Activated CD4-positive, CD25-positive, alpha-beta regulatory T cell treated with anti-CD3 and anti-CD28 coated beads, Interleukin-2, amount 50 U/mL, for 72 hours (primary cell): Measurements from ENCODE around the gene C6orf120.

Experiments used
- DNase-seq: peaks from one replicate; pipeline ENCODE4 v3.0.0; 2021

C6orf120 gene

GRCh38 chr6:169725125-169726048 lies 23.5 kb downstream of the C6orf120 start:
- peak; percentile 34 for DNase-seq

- DNase-seq = no peak
These were observed 24.1 kb downstream of the C6orf120 start for GRCh38 chr6:169726049-169726400.

- no peak for DNase-seq
These were observed 25.0 kb downstream of the C6orf120 start for GRCh38 chr6:169726963-169727362.

GRCh38 chr6:169729961-169730360 lies 28.0 kb downstream of the C6orf120 start:
- no peak for DNase-seq

GRCh38 chr6:169738204-169738975 lies 36.5 kb downstream of the C6orf120 start:
- DNase-seq = no peak

GRCh38 chr6:169738976-169739529 lies 37.1 kb downstream of the C6orf120 start:
- DNase-seq = no peak

GRCh38 chr6:169741344-169741743 lies 39.4 kb downstream of the C6orf120 start:
- no peak for DNase-seq

- DNase-seq = no peak
These were observed 43.5 kb downstream of the C6orf120 start for GRCh38 chr6:169745405-169745804.

- no peak for DNase-seq
These were observed 44.6 kb downstream of the C6orf120 start for GRCh38 chr6:169746556-169746955.

GRCh38 chr6:169751242-169752073 lies 49.5 kb downstream of the C6orf120 start, which contains the start of the genes DYNLT2 and ERMARD:
Gene DYNLT2 (minus strand): TSS chr6:169751572. CDS start chr6:169751458, 114 bp downstream.
Gene ERMARD (plus strand): TSS chr6:169751622. CDS start chr6:169751658, 36 bp downstream.
- peak; percentile 93 for DNase-seq

- no peak for DNase-seq
These were observed 50.2 kb downstream of the C6orf120 start for GRCh38 chr6:169752074-169752623.
